ENCODE measurements around the gene CHRNA3. TPM values are rescaled to one million over a fixed set of nuclear protein-coding genes. Genes with fewer than 3 reads are reported as not detected.

Gene CHRNA3
- polyA plus RNA-seq, 1 experiment: not detected

DNA sequence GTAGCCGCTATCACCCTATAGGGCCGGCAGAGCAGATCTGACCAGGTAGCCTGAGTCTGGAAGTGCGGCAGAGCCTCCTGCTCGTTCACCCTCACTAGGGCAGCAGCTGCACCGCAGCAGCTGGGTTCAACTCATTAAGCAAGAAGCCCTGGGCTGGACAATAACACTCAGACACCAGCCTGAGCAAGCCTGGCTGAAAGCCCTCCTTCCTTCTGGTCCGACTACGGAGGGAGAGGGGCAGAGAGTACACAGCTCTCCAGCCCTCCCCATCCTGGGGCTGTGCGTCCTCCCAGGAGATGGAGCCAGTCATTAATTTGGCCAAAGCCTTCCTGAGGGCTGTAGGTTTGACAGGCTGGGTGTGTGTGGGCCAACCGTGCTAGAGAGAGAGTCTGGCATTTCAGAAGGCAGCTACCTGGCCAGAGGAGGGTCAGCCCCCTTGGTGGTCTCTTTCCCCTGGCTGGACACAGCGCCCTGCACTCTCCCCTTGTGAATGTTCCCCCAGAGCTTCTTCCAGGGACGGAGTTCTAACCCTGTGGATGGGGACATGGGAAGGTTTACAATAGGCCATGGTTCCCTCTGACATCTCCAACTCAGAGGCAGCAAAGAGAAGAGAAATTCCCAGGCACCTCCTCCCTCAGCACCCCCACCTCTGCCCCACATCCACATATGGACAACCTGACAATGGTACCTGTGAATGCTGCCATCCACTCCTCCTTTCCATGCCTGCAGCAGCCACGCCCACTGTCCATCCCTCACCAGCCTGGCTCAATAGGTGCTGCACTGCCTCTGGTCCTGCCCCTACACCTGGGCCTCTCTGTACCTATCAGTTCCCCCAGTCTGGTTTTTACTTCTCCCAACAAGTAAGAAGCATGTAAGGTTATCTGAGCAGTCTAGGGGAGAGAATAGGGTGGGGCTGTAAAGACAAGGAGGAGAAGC lies 13.7 kb upstream of the CHRNA3 start:
- POLR2A ChIA-PET: no interaction called here
- TF ChIP-seq, protein P1, sequence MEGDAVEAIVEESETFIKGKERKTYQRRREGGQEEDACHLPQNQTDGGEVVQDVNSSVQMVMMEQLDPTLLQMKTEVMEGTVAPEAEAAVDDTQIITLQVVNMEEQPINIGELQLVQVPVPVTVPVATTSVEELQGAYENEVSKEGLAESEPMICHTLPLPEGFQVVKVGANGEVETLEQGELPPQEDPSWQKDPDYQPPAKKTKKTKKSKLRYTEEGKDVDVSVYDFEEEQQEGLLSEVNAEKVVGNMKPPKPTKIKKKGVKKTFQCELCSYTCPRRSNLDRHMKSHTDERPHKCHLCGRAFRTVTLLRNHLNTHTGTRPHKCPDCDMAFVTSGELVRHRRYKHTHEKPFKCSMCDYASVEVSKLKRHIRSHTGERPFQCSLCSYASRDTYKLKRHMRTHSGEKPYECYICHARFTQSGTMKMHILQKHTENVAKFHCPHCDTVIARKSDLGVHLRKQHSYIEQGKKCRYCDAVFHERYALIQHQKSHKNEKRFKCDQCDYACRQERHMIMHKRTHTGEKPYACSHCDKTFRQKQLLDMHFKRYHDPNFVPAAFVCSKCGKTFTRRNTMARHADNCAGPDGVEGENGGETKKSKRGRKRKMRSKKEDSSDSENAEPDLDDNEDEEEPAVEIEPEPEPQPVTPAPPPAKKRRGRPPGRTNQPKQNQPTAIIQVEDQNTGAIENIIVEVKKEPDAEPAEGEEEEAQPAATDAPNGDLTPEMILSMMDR (IDR thresholded peaks at IDR 0.05; ENCODE audit: low read depth, low read length): no peak
- H3K9me3 ChIP-seq (ENCODE audit: control insufficient read depth, insufficient read depth, low read length): peaks cover 6% of the 10 kb centered on the region; the same call in 1 of the 2 replicates
- CTCF ChIA-PET: no interaction called here
- H3K27me3 ChIP-seq (ENCODE audit: control insufficient read depth, insufficient read depth, low read length): peaks cover 6% of the 10 kb centered on the region
- no peak for DNase-seq (ENCODE audit: low read depth, low spot score)
- H3K27ac ChIP-seq (ENCODE audit: low read depth, low read length): no peak overlapping the region
- H3K4me3 ChIP-seq (ENCODE audit: low read depth, low read length): no peak overlapping the region

DNA sequence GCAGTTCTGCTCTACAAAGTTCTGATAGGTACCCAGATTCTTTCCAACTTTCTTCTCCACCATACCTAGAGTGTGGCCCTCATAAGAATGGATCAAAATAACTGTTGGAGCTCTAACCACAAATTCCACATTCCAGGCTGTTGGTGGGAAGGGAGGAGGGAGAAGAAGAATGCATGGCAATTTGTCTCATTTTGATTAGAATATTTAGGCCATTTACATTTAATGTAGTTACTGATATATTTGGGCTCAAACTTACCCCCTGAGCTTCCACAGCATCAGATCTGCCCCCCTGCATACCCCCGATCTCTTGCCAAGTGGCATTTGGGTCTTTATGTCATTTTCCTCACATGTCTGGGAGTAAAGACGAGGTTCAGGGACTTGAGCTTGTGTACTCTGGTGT lies 12.6 kb upstream of the CHRNA3 start:
- no peak for DNase-seq (ENCODE audit: low read depth, low spot score)
- TF ChIP-seq, protein P1 (IDR thresholded peaks at IDR 0.05; ENCODE audit: low read depth, low read length): no peak
- H3K27me3 ChIP-seq (ENCODE audit: control insufficient read depth, insufficient read depth, low read length): peaks cover 6% of the 10 kb centered on the region
- peaks cover 6% of the 10 kb centered on the region; the same call in 1 of the 2 replicates for H3K9me3 ChIP-seq (ENCODE audit: control insufficient read depth, insufficient read depth, low read length)
- H3K27ac ChIP-seq (ENCODE audit: low read depth, low read length): no peak overlapping the region
- ChIA-PET POLR2A (no interaction called here), CTCF (no interaction called here)
- H3K4me3 ChIP-seq (ENCODE audit: low read depth, low read length): no peak overlapping the region

DNA sequence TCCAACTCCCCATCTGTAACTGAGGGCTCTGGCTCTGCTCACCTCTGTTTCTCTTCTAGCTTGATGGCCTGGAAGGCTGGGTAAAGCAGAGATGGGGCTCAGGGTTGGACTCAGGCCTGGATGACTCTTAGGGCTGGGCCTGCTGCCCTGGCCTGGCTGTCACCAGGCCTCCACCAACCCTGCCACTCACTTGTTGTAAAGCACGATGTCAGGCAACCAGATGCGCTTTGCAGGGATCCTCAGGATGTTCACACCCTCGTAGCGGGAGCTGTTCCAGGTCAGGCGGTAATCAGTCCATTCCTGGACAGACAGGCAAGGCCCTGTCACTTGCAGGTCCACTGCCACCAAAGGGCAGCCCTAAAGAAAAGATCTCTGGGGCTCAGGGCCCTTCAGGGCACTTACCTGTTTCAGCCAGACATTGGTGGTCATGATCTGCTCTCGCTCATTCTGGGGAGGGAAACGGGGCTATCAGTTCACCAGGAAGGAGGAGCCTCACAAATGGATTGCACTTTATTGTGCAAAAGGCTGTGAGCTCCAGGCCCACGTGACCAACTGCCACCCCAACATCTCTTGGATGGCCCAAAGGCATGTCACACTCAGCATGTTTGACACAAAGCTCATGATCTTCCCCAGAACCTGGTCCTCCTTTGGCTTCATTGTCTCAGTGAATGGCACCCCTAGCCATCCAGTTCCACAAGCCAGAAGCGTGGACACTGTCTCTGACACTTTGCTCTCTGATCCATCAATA lies 10.3 kb upstream of the CHRNA3 start:
- CTCF ChIA-PET: interaction anchor here (0.5 to 0.9 kb wide), 2 partner anchors 10 to 15 kb away, joined by 3 to 5 read pairs; partner anchors contain the start of gene CHRNB4
- DNase-seq (ENCODE audit: low read depth, low spot score): no peak
- H3K27ac ChIP-seq (ENCODE audit: low read depth, low read length): no peak overlapping the region
- peaks cover 6% of the 10 kb centered on the region; the same call in 1 of the 2 replicates for H3K9me3 ChIP-seq (ENCODE audit: control insufficient read depth, insufficient read depth, low read length)
- POLR2A ChIA-PET: no interaction called here
- TF ChIP-seq, protein P1 (IDR thresholded peaks at IDR 0.05; ENCODE audit: low read depth, low read length): no peak
- H3K4me3 ChIP-seq (ENCODE audit: low read depth, low read length): no peak overlapping the region
- H3K27me3 ChIP-seq (ENCODE audit: control insufficient read depth, insufficient read depth, low read length): peaks cover 13% of the 10 kb centered on the region

DNA sequence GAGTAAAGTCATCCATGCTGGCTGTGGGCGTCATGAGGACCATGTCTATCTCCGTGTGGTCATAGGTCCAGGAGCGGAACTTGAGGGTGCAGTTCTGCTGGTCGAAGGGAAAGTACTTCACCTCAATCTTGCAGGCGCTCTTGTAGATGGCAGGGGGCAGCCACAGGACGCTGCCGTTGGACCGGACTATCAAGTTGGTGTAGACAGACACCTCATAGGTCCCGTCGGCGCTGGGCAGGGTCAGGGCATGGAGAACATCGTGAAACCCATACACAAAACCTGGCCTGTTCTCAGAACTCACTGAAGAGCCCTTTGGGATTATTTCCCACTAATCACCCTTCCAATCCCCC lies 8.9 kb upstream of the CHRNA3 start:
- ChIA-PET CTCF (no interaction called here), POLR2A (no interaction called here)
- DNase-seq (ENCODE audit: low read depth, low spot score): no peak
- H3K27me3 ChIP-seq (ENCODE audit: control insufficient read depth, insufficient read depth, low read length): peaks cover 22% of the 10 kb centered on the region
- H3K9me3 ChIP-seq (ENCODE audit: control insufficient read depth, insufficient read depth, low read length): peaks cover 6% of the 10 kb centered on the region; the same call in 1 of the 2 replicates
- TF ChIP-seq, protein P1 (IDR thresholded peaks at IDR 0.05; ENCODE audit: low read depth, low read length): no peak
- no peak overlapping the region for H3K27ac ChIP-seq (ENCODE audit: low read depth, low read length)
- no peak overlapping the region for H3K4me3 ChIP-seq (ENCODE audit: low read depth, low read length)

Measured in AG04450 (cell line).